ENCODE measurements around the gene ETV7. TPM values are rescaled to one million over a fixed set of nuclear protein-coding genes. Genes with fewer than 3 reads are reported as not detected.

The ETV7 gene
- total and polyA plus RNA-seq, 2 donors (not counting 1 experiment from before 2014, with no cell fraction given) = 0.96 to 2.0 TPM

GRCh38 chr6:36319436-36319762, 68.1 kb downstream of the ETV7 start:
- Histone ChIP-seq H3K4me3 (ENCODE audit: control extremely low read depth in 1 of 5, extremely low read depth in 1 of 5, insufficient read depth in 1 of 5, low read depth in 2 of 5, low read length in 4 of 5) (no peak overlapping the region), H3K79me2 (ENCODE audit: control insufficient read depth, insufficient read depth, low read length) (no peaks in the 10 kb centered on the region), H3K9me3 (ENCODE audit: control extremely low read depth in 1 of 3, control insufficient read depth in 2 of 3, insufficient read depth in 1 of 3, low read length in 2 of 3) (no peaks in the 10 kb centered on the region), H3K9ac (ENCODE audit: low read length) (no peak overlapping the region), H2AFZ (ENCODE audit: insufficient read depth, low read depth, low read length, poor library complexity, severe bottlenecking) (no peak overlapping the region), H3K4me2 (replicated peaks; ENCODE audit: low read depth, low read length, poor library complexity, severe bottlenecking) (no peak overlapping the region), H3K27me3 (replicated peaks in 1 of 4; ENCODE audit: control extremely low read depth in 1 of 4, control insufficient read depth in 3 of 4, insufficient read depth in 4 of 4, low read length in 3 of 4) (no peaks in the 10 kb centered on the region), H3K36me3 (replicated peaks in 1 of 2; ENCODE audit: control extremely low read depth in 1 of 2, control insufficient read depth in 1 of 2, extremely low read depth in 1 of 2, insufficient read depth in 2 of 2, low read length in 1 of 2) (no peaks in the 10 kb centered on the region), H3K4me1 (ENCODE audit: control insufficient read depth in 2 of 2, insufficient read depth in 2 of 2, low read length in 2 of 2) (peaks cover 0 to 1% of the 10 kb centered on the region in 2 donors), H4K20me1 (ENCODE audit: control insufficient read depth, insufficient read depth, low read length, poor library complexity, severe bottlenecking) (no peaks in the 10 kb centered on the region), H3K27ac (ENCODE audit: low read length in 2 of 2) (no peak overlapping the region)
- no peaks in the 10 kb centered on the region for H3K27me3 Mint-ChIP-seq
- no peak overlapping the region for H3K4me3 Mint-ChIP-seq
- H3K9me3 Mint-ChIP-seq (ENCODE audit: insufficient read depth) = no peaks in the 10 kb centered on the region
- TF ChIP-seq, protein P1, sequence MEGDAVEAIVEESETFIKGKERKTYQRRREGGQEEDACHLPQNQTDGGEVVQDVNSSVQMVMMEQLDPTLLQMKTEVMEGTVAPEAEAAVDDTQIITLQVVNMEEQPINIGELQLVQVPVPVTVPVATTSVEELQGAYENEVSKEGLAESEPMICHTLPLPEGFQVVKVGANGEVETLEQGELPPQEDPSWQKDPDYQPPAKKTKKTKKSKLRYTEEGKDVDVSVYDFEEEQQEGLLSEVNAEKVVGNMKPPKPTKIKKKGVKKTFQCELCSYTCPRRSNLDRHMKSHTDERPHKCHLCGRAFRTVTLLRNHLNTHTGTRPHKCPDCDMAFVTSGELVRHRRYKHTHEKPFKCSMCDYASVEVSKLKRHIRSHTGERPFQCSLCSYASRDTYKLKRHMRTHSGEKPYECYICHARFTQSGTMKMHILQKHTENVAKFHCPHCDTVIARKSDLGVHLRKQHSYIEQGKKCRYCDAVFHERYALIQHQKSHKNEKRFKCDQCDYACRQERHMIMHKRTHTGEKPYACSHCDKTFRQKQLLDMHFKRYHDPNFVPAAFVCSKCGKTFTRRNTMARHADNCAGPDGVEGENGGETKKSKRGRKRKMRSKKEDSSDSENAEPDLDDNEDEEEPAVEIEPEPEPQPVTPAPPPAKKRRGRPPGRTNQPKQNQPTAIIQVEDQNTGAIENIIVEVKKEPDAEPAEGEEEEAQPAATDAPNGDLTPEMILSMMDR (IDR thresholded peaks at IDR 0.05) = no peak
- TF ChIP-seq EZH2 (IDR thresholded peaks at IDR 0.05; ENCODE audit: borderline replicate concordance, insufficient read depth, low read depth, low read length, poor library complexity, severe bottlenecking) = no peak
- DNase-seq = no peak
- ATAC-seq (ENCODE audit: low read depth) = no peak
- 100% methylated on average over 6 of the region's 9 CpGs for WGBS (ENCODE audit: insufficient coverage)
- H3K27ac Mint-ChIP-seq = no peak overlapping the region
- ChIA-PET CTCF (interaction anchor here (1.3 to 2.1 kb wide), 3 partner anchors 8 to 22 kb away, joined by 3 to 6 read pairs (median 3); no protein-coding TSS in a partner anchor), POLR2A (no interaction called here)
- H3K4me1 Mint-ChIP-seq = no peaks in the 10 kb centered on the region
- intact Hi-C loops (cut with micrococcal nuclease) = no loop called here

GRCh38 chr6:36318690-36319435, 68.6 kb downstream of the ETV7 start:
- DNase-seq (no peak), ATAC-seq (ENCODE audit: low read depth) (no peak)
- Mint-ChIP-seq H3K9me3 (ENCODE audit: insufficient read depth) (no peaks in the 10 kb centered on the region), H3K27ac (peak overlapping the region; percentile 13), H3K4me3 (no peak overlapping the region), H3K27me3 (no peaks in the 10 kb centered on the region), H3K4me1 (peaks cover 4% of the 10 kb centered on the region)
- no peaks in the 10 kb centered on the region for H3K36me3 ChIP-seq (replicated peaks in 1 of 2; ENCODE audit: control extremely low read depth in 1 of 2, control insufficient read depth in 1 of 2, extremely low read depth in 1 of 2, insufficient read depth in 2 of 2, low read length in 1 of 2)
- POLR2A ChIA-PET = no interaction called here
- no peaks in the 10 kb centered on the region for H4K20me1 ChIP-seq (ENCODE audit: control insufficient read depth, insufficient read depth, low read length, poor library complexity, severe bottlenecking)
- no peaks in the 10 kb centered on the region for H3K27me3 ChIP-seq (replicated peaks in 1 of 4; ENCODE audit: control extremely low read depth in 1 of 4, control insufficient read depth in 3 of 4, insufficient read depth in 4 of 4, low read length in 3 of 4)
- no peak overlapping the region for H3K9ac ChIP-seq (ENCODE audit: low read length)
- H3K27ac ChIP-seq (ENCODE audit: low read length in 2 of 2) = no peak overlapping the region
- no peak overlapping the region for H3K4me2 ChIP-seq (replicated peaks; ENCODE audit: low read depth, low read length, poor library complexity, severe bottlenecking)
- peaks cover 0 to 5% of the 10 kb centered on the region in 2 donors for H3K4me1 ChIP-seq (ENCODE audit: control insufficient read depth in 2 of 2, insufficient read depth in 2 of 2, low read length in 2 of 2)
- 92% methylated on average over 3 of the region's 6 CpGs for WGBS (ENCODE audit: insufficient coverage)
- no peak overlapping the region for H3K4me3 ChIP-seq (ENCODE audit: control extremely low read depth in 1 of 5, extremely low read depth in 1 of 5, insufficient read depth in 1 of 5, low read depth in 2 of 5, low read length in 4 of 5)
- intact Hi-C loops (cut with micrococcal nuclease) = no loop called here
- TF ChIP-seq, protein P1 (IDR thresholded peaks at IDR 0.05) = no peak
- TF ChIP-seq EZH2 (IDR thresholded peaks at IDR 0.05; ENCODE audit: borderline replicate concordance, insufficient read depth, low read depth, low read length, poor library complexity, severe bottlenecking) = no peak
- no peaks in the 10 kb centered on the region for H3K9me3 ChIP-seq (ENCODE audit: control extremely low read depth in 1 of 3, control insufficient read depth in 2 of 3, insufficient read depth in 1 of 3, low read length in 2 of 3)
- H3K79me2 ChIP-seq (ENCODE audit: control insufficient read depth, insufficient read depth, low read length) = no peaks in the 10 kb centered on the region
- CTCF ChIA-PET = interaction anchor here (1.4 to 2.1 kb wide), 2 partner anchors 9 to 22 kb away, joined by 3 to 6 read pairs; no protein-coding TSS in a partner anchor
- H2AFZ ChIP-seq (ENCODE audit: insufficient read depth, low read depth, low read length, poor library complexity, severe bottlenecking) = no peak overlapping the region

Measured in B cell (primary cell).